LNCaP clone FGC (cell line): ENCODE measurements around the gene ACTL10.
A peak's percentile ranks its signal among the peaks of the same experiment; 100 is the strongest.

Experiments used
- DNase-seq: peaks from one replicate; pipeline ENCODE4 v3.0.0-alpha.2; 2011; ENCODE audit warnings: low read depth
- H3K4me3 ChIP-seq: 2 replicates; pipeline ENCODE4 v1.5.1; 2011; ENCODE audit warnings: mild to moderate bottlenecking, low read depth, low read length, control low read depth
- CTCF ChIP-seq: IDR thresholded peaks from 2 replicates; pipeline ENCODE4 v1.5.1; 2012; ENCODE audit warnings: mild to moderate bottlenecking; ENCODE audit not compliant: control insufficient read depth, insufficient read depth; ENCODE audit errors: extremely low read depth

The ACTL10 gene

GRCh38 chr20:33649201-33649681 is 17.5 kb upstream of the ACTL10 start:
- no peak for TF ChIP-seq CTCF
- H3K4me3 ChIP-seq: no peak overlapping the region
- no peak for DNase-seq

GRCh38 chr20:33650111-33650752 is 16.5 kb upstream of the ACTL10 start:
- H3K4me3 ChIP-seq: no peak overlapping the region
- TF ChIP-seq CTCF: no peak
- no peak for DNase-seq

- H3K4me3 ChIP-seq: no peak overlapping the region
- peak; percentile 93 for DNase-seq
- TF ChIP-seq CTCF: no peak
Observed at GRCh38 chr20:33650753-33651561, 15.8 kb upstream of the ACTL10 start.

GRCh38 chr20:33651562-33652048 is 15.1 kb upstream of the ACTL10 start:
- no peak overlapping the region for H3K4me3 ChIP-seq
- no peak for DNase-seq
- no peak for TF ChIP-seq CTCF

GRCh38 chr20:33653218-33653899 is 13.4 kb upstream of the ACTL10 start:
- H3K4me3 ChIP-seq: no peak overlapping the region
- peak; percentile 76 for TF ChIP-seq CTCF
- DNase-seq: no peak

GRCh38 chr20:33653900-33654596 is 12.7 kb upstream of the ACTL10 start:
- TF ChIP-seq CTCF: no peak
- peak; percentile 94 for DNase-seq
- H3K4me3 ChIP-seq: no peak overlapping the region
